RKO (cell line): Measurements from ENCODE around the gene BCS1L.

Experiments
- DNase-seq: peaks from one replicate; pipeline ENCODE4 v3.0.0-alpha.2; 2016; ENCODE audit warnings: low spot score

Gene BCS1L, protein sequence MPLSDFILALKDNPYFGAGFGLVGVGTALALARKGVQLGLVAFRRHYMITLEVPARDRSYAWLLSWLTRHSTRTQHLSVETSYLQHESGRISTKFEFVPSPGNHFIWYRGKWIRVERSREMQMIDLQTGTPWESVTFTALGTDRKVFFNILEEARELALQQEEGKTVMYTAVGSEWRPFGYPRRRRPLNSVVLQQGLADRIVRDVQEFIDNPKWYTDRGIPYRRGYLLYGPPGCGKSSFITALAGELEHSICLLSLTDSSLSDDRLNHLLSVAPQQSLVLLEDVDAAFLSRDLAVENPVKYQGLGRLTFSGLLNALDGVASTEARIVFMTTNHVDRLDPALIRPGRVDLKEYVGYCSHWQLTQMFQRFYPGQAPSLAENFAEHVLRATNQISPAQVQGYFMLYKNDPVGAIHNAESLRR

DNA sequence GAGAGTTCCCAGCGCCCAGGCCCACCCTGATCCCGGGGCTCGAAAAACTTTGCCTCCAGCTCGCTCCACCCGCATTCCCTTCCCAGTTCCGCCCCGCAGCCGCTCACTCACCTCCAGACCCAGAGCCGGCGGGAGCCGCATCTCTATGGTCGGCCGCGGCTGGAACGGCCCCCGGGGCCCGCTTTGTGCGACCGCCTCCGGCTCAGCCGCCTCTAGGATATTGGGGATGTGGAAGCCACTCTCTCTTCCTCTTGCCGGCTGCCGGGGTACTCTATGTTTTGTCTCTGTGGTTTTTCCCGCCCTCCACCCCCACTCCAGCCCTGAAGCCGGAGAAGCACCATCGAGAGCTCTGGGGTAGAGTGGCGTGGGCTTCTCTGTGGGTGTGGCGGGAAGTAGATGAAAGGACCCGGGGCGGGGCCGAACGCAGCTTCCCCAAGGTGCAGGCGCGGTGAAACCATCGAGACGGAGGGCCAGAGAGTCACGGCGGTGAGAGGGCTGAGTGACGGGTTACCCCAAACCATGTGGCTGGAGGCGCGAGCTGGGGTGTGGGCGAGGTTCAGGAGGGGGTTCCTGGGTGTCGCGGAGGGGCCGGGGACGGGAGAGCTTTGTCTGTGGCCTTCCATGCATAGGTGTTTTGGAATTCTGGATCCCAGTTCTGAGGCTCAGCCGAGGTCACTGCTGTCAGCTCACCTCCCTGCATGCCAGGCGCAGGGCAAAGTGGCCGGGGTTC is at the start of gene BCS1L, which contains the start of gene ZNF142:
TSS of gene BCS1L (plus strand) at position 426 of the 730 bp plus-strand sequence. CDS start 1,305 bp downstream, outside the sequence.
TSS of gene ZNF142 (minus strand) at position 366 of the 730 bp plus-strand sequence. CDS start 3,194 bp downstream, outside the sequence.
- peak; percentile 94 for DNase-seq

DNA sequence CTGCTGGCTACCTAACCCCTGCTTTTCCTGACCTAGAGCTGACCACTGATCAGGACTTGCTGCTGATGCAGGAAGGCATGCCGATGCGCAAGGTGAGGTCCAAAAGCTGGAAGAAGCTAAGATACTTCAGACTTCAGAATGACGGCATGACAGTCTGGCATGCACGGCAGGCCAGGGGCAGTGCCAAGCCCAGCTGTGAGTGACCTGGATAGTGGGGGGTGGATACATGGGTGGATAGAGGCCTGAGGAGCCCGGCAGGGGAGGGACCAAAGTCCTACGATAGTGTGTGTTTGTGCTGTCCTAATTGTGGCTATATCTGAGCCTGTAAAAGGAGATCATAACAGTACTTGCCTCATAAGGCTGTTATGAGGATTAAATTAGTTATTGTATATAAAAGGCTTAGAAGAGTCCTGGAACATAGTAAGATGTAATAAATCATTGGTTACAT is 43.6 kb upstream of the BCS1L start:
- no peak for DNase-seq

DNA sequence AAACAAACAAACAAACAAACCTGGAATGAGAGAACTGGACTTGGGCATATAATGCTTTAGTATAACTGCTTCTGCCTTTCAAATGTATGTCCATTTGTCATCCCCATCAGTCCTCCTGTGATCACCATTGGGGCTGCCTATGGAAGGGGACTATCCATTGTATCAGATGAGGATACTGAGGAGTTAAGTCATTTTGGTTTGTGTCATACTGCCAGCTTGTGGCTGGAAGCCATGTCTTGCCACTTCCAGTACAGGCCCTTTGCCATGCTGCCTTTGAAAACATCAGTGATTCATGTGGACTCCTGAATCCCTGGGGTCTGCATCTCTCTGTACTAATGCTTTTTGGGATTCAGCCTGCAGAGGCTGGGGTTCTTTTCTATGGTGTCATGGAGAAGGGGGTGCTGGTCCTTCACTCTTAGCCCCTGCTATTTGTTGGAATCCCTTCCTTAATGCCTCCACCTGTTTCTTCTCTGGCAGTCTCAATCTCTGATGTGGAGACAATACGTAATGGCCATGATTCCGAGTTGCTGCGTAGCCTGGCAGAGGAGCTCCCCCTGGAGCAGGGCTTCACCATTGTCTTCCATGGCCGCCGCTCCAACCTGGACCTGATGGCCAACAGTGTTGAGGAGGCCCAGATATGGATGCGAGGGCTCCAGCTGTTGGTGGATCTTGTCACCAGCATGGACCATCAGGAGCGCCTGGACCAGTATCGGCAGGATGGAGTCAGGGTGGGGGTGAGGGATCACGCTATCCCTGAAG is 41.2 kb upstream of the BCS1L start:
- DNase-seq, result peak; percentile 41

DNA sequence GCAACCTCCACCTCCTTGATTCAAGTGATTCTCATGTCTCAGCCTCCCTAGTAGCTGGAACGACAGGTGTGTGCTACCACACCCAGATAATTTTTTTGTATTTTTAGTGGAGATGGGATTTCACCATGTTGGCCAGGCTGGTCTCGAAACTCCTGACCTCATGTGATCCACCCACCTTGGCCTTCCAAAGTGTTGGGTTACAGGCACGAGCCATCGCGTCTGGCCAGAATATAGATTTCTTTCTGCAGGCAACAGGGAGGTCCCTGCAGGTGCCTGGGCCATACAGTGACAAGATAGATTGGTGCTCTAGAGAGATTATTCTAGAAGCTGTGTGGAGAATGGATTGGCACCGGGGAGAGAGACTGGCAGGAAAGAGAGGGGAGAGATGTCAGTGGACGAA is 38.5 kb upstream of the BCS1L start:
- no peak for DNase-seq

DNA sequence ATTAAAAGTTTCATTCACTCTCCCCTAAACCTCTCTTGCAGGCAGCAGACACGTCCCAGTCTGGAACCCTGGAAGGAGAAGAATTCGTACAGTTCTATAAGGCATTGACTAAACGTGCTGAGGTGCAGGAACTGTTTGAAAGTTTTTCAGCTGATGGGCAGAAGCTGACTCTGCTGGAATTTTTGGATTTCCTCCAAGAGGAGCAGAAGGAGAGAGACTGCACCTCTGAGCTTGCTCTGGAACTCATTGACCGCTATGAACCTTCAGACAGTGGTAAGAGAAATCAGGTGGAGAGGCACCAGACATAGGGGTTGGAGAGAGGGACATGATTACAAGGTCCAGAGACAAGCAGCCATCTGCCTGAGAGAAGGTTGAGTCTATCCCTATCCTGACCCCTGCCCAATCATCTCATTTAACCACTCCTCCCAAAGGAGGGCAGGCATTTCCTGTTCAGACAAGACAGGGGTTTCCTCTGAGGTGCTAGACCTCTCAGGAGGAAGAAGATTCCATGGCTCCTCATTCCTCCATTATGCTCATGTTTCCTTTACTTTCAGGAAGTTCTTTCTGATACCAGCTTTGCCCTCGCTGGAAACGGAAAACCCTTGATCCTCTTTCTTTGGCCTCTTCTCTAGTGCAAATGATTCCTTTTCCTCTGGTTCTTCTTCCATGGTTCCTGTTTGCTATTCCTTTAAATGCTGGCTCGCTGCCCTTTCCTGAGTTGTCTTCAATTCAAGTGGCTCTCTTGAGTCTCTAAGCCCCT is 36.7 kb upstream of the BCS1L start:
- DNase-seq, result no peak

DNA sequence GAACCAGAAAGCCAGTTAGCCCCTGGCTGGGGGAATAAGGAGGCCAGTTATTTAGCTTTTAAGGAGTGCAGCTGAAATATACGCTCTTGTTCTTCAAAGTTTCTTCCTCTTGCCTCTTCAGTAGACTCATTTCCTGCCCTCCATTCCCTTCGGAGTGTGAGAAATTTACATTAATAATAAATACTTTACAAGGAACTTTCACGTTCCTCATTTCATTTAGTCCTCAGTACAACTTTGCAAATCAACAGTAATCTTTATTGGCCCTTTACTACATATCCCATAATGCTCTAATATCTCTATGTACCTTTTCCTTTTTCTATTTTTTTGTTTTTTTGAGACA is 36.1 kb upstream of the BCS1L start:
- no peak for DNase-seq

DNA sequence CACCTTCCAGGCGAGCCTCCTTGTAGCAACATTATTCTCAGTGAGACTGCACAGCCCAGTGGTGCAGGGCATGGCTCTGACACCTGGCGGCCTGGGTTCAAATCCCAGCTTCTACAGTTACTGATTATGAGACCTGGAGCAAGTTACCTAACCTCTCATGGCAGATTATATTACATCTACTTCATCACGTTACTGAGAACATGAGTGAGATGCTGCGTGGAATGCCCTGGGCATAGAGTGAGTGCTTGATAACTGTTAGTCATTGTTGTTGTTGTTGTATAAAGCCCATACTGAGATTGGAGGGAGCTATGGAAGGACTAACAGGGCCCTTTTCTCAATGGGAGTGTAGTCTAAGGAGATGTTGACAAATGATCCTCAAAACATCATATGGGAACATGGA is 33.1 kb upstream of the BCS1L start:
- no peak for DNase-seq

DNA sequence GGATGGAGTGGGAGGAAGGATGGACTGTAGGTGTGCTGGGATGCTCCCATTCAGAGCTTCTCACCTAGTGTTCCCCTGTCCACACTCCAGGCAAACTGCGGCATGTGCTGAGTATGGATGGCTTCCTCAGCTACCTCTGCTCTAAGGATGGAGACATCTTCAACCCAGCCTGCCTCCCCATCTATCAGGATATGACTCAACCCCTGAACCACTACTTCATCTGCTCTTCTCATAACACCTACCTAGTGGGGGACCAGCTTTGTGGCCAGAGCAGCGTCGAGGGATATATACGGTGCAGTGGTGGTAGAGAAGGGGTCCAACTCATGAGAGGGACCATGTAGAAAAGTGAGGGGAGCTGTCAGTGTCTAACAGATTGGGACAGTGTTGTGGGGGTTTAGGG is 31.5 kb upstream of the BCS1L start:
- no peak for DNase-seq

DNA sequence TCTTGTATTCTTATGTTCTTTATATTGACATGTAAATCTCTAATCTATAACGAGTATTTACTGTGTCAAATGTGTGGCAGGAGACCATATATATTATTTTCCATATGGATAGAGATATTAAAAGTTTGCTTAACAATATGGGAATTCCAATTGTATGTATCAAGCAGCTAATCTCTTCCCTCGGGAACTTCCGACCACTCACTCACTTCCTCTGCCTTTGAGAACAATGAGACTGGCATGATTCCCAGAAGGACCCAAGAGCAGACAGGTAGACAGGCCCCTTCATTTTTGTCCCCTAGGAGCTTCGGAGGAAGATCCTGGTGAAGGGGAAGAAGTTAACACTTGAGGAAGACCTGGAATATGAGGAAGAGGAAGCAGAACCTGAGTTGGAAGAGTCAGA is 27.6 kb upstream of the BCS1L start:
- DNase-seq, result no peak

DNA sequence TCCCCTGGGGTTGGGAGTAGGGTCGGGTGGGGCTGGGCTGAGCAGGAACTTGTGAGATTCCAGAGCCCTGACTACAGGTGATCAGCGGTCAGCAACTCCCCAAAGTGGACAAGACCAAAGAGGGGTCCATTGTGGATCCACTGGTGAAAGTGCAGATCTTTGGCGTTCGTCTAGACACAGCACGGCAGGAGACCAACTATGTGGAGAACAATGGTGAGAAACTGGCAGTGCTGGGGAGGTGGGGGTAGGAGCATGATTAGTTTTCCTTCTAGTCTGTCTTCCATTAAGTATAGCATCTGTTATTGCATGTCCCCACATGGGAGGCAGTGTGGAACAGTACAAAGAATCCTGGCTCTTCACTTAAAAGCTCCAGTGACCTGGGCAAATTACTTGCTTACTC is 23.8 kb upstream of the BCS1L start:
- DNase-seq, result no peak

DNA sequence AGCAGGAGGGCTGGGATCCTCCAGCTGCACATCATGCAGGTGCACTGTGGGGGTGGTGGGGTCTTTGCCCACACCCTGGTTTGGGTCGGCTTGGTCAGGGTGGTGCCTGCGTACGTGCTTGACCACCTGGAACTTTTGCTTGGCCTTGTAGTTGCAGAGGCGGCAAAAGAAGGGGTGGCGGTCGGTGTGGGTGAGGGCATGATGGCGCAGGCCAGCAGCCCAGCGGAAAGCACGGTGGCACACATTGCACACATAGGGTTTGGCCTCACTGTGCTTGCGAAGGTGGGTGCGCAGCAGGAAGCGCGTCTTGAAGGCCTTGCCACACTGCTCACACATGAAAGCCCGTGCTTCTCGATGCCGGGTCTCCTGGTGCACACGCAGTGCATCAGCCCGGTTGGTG is 21.1 kb upstream of the BCS1L start:
- DNase-seq, result no peak

DNA sequence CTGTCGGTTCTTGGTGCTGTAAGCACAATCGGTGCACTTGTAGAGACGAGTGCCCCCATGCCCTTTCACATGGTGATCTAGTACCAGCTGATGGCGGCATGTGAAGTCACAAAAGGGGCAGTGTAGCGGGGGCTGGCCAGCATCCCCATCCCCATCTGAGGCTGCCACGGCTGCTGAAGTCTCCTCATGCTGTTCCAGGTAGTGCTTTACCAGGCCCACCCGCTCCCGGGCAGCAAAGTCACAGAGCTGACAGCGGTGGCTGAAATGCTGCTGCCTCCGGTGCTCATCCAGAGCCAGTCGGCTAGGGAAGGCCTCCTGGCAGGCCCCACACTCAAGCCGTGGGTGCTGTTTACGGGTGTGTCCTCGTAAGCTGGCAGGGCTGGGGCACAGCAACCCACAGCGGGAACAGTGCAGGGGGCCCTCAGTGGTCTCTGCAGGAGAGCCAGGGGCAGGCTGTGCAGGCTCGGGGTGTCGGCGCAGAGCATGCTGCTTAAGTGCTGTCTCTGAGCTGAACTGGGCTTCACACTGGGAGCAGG is 17.3 kb upstream of the BCS1L start:
- DNase-seq, result no peak

DNA sequence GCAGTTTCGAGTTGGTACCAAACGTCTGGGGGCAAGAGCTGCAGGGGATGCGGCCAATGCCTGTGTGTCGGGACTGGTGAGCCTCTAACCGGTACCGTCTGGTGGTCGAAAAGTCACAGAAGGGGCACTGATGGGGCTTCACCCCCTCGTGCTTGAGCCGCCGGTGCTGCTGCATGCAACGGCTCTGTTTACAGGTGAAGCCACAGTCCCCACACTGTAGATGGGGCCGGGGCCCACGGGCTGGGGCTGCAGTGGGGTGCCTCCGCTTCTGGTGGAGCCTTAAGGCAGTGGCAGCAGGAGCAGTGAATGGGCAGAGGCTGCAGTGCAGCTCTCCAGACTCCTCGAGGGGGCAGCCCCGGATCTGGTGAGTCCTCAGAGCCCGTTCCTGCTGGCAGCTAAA is 16.7 kb upstream of the BCS1L start:
- no peak for DNase-seq

DNA sequence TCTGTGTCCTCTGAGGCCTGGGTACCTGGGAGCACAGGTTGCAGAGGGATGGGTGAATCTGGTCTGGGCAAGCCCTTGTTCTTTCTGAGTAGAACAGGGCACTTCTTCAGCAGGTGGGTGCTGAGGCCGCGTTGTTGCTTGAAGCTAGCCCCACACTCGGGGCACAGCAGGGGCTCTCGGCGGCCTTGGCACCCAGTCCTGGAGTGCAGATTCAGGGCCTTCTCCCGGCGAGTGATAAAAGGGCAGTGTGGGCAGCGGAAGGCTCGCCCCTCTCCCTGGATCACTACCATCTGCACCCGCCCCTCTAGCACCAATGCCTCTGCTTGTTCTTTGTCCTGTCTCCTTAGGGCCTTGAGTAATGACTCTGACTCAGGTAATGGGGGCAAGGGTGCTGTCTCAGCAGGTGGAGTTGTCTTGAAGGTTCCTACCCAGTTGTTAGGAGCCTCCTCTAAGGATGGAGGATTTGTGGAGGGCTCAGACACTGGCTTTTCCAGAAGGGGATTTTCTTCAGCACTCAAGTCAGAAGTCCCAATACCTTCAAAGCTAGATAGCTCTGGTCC is 15.7 kb upstream of the BCS1L start:
- DNase-seq, result no peak

DNA sequence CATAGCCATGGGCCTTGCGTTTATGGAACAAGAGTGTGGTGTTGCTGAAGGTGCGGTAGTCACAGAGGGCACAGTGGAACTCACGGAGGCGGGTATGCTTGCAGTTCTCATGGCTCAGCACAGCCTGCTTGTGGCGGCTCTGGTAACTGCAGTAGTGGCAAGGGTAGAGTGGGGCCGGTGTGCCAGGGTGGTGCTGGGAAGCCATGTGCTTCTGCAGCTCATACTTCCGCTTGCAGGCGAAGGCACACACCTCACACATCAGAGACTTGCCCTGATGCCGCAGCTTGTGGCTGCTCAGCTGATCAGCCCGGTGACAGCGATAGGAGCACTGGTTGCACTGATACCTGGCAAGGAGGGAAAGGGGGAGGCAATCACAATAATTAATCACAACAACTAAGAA is 14.8 kb upstream of the BCS1L start:
- no peak for DNase-seq

DNA sequence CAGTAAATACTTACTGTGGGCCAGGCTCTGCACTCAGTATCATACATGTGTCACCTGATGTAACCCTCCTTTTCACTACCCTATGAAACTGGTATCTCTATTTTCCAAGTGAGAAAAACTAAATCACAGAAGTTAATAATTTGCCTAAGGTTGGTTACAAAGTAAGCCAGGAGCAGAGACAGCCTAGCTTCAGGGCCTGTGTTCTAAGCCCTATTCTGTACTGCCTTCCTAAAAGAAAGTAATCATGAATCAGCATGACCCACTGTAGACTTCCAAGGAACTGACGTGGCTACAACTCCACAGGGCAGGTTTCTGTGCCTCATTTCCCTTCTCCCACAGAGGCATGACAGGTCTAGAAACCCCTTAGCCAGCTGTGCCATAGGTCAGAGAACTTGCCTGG is 14.4 kb upstream of the BCS1L start:
- DNase-seq, result peak; percentile 67

DNA sequence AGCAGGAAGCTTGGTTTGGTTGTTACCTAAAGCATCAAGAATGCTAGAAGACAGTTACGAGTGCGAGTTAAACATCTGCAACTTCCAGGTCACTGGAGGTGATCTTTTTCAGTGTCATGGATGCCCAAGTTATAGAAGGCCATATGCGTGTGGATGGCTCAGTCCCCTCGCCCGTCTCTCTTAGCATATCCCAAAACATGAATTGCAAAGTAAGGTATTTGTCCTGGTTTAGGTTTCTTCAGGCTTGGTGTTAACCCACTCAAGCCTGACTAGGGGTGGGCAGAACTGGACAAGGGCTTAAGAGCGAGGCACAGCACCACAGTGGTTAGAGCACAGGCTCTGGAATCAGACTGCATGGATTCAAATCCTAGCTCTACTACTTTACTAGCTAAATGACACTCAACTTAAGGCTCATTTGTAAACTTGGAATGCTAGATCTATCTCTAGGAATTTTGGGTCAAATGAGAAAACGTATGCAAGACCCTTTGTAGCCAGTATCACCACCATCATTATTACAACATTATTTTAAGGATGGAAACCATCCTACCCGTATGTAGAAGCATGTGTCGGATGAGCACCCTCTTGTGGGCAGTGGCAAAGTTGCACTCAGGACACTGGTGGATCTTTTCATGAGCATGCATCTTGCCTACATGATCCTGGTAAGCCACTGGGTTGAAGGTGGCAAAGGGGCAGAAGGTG is 11.2 kb upstream of the BCS1L start:
- DNase-seq, result peak; percentile 65

DNA sequence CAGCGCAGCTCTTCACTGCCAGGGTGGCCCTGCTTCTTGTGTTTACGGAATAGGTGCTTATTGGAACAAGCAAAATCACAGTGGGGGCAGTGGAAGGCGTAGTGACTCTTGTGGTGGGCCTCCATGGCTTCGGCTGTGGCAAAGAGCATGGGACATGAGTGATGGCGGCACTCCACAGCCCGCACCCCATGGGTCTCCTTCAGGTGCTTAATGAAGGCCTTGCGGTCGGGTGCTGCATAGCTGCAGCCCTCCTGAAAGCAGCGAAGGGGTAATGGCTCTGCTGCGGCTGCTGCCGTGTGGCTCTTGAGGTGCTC is 10.7 kb upstream of the BCS1L start:
- no peak for DNase-seq

DNA sequence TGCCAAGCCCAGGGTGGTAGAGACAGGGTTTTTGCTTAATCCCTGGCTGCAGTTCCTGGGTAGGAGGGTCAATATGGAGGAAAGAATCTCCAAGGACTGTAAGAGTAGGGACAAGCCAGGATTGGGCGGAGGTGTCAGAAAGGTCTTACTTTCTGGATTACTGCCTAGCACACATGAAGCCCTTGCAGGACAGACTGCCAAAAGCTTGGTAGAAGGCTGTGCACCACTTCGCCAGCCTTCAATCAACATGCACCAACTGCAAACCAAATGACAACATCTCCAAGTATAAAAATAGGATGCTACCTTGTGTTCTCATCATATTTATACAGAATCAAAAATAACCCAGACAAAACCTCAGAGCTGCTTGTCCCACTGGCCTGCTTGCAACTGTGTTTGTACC is 3.7 kb upstream of the BCS1L start:
- no peak for DNase-seq

DNA sequence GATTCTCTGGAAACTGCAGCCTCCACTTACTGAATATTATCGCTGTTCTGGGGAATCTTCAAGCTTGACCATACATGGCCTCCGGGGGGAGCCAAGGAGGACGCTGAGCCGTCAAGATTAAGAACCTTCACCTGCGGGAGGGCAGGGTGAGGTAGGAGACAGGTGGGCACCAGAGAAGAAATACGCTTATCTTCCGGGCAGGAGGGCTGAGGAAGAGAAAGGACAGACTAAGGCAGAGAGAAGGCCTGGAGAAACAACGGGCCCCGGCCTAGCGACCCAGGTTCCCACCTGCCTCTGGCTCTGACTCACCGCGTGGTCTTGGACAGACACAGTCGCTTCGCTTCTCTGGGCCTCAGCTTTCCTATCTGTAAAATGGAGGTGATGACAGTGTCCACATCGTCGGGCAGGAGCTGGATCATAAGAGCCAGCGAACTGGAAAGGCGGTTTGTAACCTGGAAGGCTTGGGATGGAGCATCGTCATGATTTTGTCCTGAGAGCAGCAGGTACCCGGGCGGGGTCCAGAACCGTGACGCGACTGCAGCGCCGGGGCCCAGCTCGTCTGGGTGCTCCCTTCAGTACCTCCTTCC is 719 bp upstream of the BCS1L start:
- peak; percentile 56 for DNase-seq

DNA sequence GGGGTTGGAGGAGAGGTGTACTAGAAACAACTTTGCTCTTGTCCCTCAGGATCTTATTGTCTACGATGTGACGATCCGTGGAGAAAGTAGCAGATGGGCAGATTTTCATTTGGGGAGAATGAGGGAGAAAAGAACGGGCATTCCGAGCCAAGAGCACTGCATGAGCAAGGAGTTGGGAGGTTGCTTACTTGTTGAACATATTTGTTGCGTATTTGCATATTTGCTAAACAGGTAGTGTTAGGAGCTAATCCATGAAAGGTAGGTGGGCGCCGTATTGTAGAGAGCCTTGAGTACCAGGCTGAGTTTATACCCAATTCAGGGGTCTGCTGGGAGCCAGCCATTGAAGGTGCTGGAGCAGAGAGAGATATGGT is 490 bp downstream of the BCS1L start:
- DNase-seq, result no peak
